Mesenchymal stem cell (in vitro differentiated cells and primary cell): ENCODE measurements around the gene NCS1.

Source experiments
- DNase-seq: peaks from one replicate; pipeline ENCODE4 v3.0.0-alpha.2; 2013
- H2AFZ ChIP-seq: one replicate; pipeline ENCODE4 v1.6.1; 2013; ENCODE audit warnings: low read depth, mild to moderate bottlenecking, control low read depth, inconsistent platforms, low read length, moderate library complexity
- H2AK5ac ChIP-seq: 2 replicates; pipeline ENCODE4 v1.6.1; 2013; ENCODE audit warnings: low read length, moderate library complexity, mild to moderate bottlenecking, inconsistent platforms; ENCODE audit not compliant: severe bottlenecking
- H2BK120ac ChIP-seq: one replicate; pipeline ENCODE4 v1.6.1; 2013; ENCODE audit warnings: low read depth, mild to moderate bottlenecking, inconsistent platforms, low read length, moderate library complexity
- H2BK12ac ChIP-seq, 2 experiments: one replicate each; pipeline ENCODE4 v1.6.1; 2013; ENCODE audit warnings: inconsistent platforms in 2 of 2, low read length in 2 of 2, mild to moderate bottlenecking in 2 of 2, moderate library complexity in 2 of 2, control low read depth in 1 of 2
- H2BK15ac ChIP-seq: one replicate; pipeline ENCODE4 v1.6.1; 2013; ENCODE audit warnings: mild to moderate bottlenecking, low read depth, inconsistent platforms; ENCODE audit not compliant: poor library complexity, severe bottlenecking
- H2BK5ac ChIP-seq: 2 replicates; pipeline ENCODE4 v1.6.1; 2013; ENCODE audit warnings: low read depth, mild to moderate bottlenecking, low read length, control low read depth, inconsistent platforms; ENCODE audit not compliant: poor library complexity, severe bottlenecking
- H3K14ac ChIP-seq, 2 experiments: one replicate each; pipeline ENCODE4 v1.6.1; 2013; ENCODE audit warnings: inconsistent platforms in 2 of 2, low read length in 2 of 2, control low read depth in 1 of 2, mild to moderate bottlenecking in 1 of 2, moderate library complexity in 1 of 2
- H3K18ac ChIP-seq, 2 experiments: one replicate each; pipeline ENCODE4 v1.6.1; 2013; ENCODE audit warnings: inconsistent platforms in 2 of 2, low read length in 2 of 2, control low read depth in 1 of 2, low read depth in 1 of 2, mild to moderate bottlenecking in 1 of 2
- H3K23ac ChIP-seq, 2 experiments: one replicate each; pipeline ENCODE4 v1.6.1; 2013; ENCODE audit warnings: inconsistent platforms in 2 of 2, low read length in 2 of 2, mild to moderate bottlenecking in 2 of 2, moderate library complexity in 2 of 2, control low read depth in 1 of 2
- H3K27ac ChIP-seq: 2 replicates; pipeline ENCODE4 v1.5.1; 2013; ENCODE audit warnings: mild to moderate bottlenecking, moderate library complexity, low read length, control low read depth, inconsistent platforms; ENCODE audit not compliant: poor library complexity, severe bottlenecking
- H3K27me3 ChIP-seq, 2 experiments: 2 replicates each; pipeline versions ENCODE4 v1.6.1 to v1.7.0; 2013; ENCODE audit warnings: low read length in 2 of 2, mild to moderate bottlenecking in 2 of 2, moderate library complexity in 2 of 2, control low read depth in 1 of 2, inconsistent platforms in 1 of 2; ENCODE audit not compliant: control insufficient read depth in 1 of 2, insufficient read depth in 1 of 2
- H3K36me3 ChIP-seq, 2 experiments: 2 replicates each; pipeline versions ENCODE4 v1.6.1 to v1.7.0; 2013; ENCODE audit warnings: low read length in 2 of 2, control low read depth in 1 of 2, inconsistent platforms in 1 of 2, low read depth in 1 of 2, mild to moderate bottlenecking in 1 of 2; ENCODE audit not compliant: insufficient read depth in 2 of 2, control insufficient read depth in 1 of 2
- H3K4ac ChIP-seq, 2 experiments: one replicate each; pipeline ENCODE4 v1.6.1; 2013; ENCODE audit warnings: inconsistent platforms in 2 of 2, low read length in 2 of 2, mild to moderate bottlenecking in 2 of 2, moderate library complexity in 2 of 2, control low read depth in 1 of 2, low read depth in 1 of 2
- H3K4me1 ChIP-seq: 2 replicates; pipeline ENCODE4 v1.6.1; 2013; ENCODE audit warnings: low read depth, low read length, control low read depth; ENCODE audit not compliant: control insufficient read depth, insufficient read depth
- H3K4me2 ChIP-seq: 2 replicates; pipeline ENCODE4 v1.6.1; 2013; ENCODE audit warnings: low read length, mild to moderate bottlenecking, inconsistent platforms; ENCODE audit not compliant: poor library complexity, severe bottlenecking
- H3K4me3 ChIP-seq, 2 experiments: 2 replicates each; pipeline versions ENCODE4 v1.5.1 to v1.7.0; 2013; ENCODE audit warnings: low read length in 2 of 2, mild to moderate bottlenecking in 2 of 2, control low read depth in 1 of 2, low read depth in 1 of 2; ENCODE audit not compliant: insufficient read depth in 1 of 2
- H3K79me1 ChIP-seq: replicated peaks from 2 replicates; pipeline ENCODE4 v1.6.1; 2013; ENCODE audit warnings: mild to moderate bottlenecking, control low read depth, low read length, inconsistent platforms; ENCODE audit not compliant: poor library complexity, severe bottlenecking
- H3K9ac ChIP-seq: 2 replicates; pipeline ENCODE4 v1.7.0; 2013; ENCODE audit warnings: mild to moderate bottlenecking, low read length, moderate library complexity
- H3K9me3 ChIP-seq: 2 replicates; pipeline ENCODE4 v1.7.0; 2013; ENCODE audit warnings: mild to moderate bottlenecking, low read length; ENCODE audit not compliant: control insufficient read depth
- H4K8ac ChIP-seq: one replicate; pipeline ENCODE4 v1.6.1; 2013; ENCODE audit warnings: inconsistent platforms, mild to moderate bottlenecking, low read length, moderate library complexity
- H4K91ac ChIP-seq: one replicate; pipeline ENCODE4 v1.6.1; 2013; ENCODE audit warnings: mild to moderate bottlenecking, low read length, inconsistent platforms
- WGBS: methylation state at CpG from one replicate; pipeline ENCODE4 v1.1.7; 2013; ENCODE audit warnings: mixed read lengths; 5-methylcytosine and 5-hydroxymethylcytosine counted together

The NCS1 gene

GRCh38 chr9:130207241-130207992 is 35.2 kb downstream of the NCS1 start:
- peaks cover 39% of the 10 kb centered on the region for H3K79me1 ChIP-seq
- H2BK12ac ChIP-seq = no peak overlapping the region
- 91% methylated on average over 17 of the region's 17 CpGs for WGBS
- H3K9ac ChIP-seq = no peak overlapping the region
- no peak overlapping the region for H3K23ac ChIP-seq
- no peak overlapping the region for H4K91ac ChIP-seq
- H3K4me2 ChIP-seq = no peak overlapping the region
- peaks cover 7 to 37% of the 10 kb centered on the region in 2 experiments for H3K36me3 ChIP-seq
- H3K27ac ChIP-seq = no peak overlapping the region
- no peak overlapping the region for H2BK15ac ChIP-seq
- no peak overlapping the region for H3K14ac ChIP-seq
- H3K4me3 ChIP-seq = no peak overlapping the region
- no peaks in the 10 kb centered on the region for H3K27me3 ChIP-seq
- peak overlapping the region; percentile 43 for H2AK5ac ChIP-seq
- H3K9me3 ChIP-seq = no peaks in the 10 kb centered on the region
- peaks cover 37% of the 10 kb centered on the region for H3K4me1 ChIP-seq
- no peak overlapping the region for H2BK5ac ChIP-seq
- H3K18ac ChIP-seq = no peak overlapping the region
- no peak overlapping the region for H2BK120ac ChIP-seq
- no peak overlapping the region for H3K4ac ChIP-seq
- no peak overlapping the region for H4K8ac ChIP-seq
- H2AFZ ChIP-seq = no peak overlapping the region
- DNase-seq = no peak

DNA sequence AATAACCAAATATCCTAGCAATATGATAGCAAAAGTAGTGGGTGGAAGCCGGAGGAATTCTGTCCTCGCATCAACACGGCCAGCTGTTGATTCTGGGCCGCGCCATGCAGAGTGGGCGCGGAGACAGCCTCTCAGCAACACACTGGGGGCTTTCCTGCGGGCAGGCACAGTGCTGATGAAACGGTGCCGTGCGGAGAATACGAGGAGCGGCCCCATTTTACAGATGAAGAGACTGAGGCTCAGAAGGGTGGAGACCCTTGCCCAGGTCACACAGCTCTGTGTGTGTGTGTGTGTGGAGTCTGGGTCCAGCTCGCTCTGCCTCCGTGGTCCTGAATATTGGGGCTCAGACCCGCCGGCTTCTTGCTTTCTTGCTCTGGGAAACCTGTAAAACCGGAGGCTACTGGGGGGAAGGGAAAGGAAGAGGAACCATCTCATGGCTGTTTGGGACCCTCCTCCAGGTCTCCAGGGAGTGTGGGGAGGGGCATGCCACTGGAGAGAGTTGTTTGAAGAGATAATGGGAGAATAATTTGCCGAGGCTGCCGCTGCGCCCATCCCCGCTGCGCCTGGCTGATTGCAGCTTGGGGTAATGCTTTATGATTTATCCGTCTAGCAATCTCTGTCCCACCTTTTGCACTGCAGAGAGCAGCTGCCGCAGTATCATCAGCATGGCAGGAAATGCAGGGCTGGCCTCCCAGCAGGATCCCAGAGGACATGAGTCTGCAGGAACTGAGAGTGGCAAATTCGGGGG is 36.6 kb downstream of the NCS1 start:
- Histone ChIP-seq H3K23ac (no peak overlapping the region), H2BK5ac (no peak overlapping the region), H2AFZ (no peak overlapping the region), H3K36me3 (peaks cover 7 to 36% of the 10 kb centered on the region in 2 experiments), H3K14ac (no peak overlapping the region), H3K4ac (no peak overlapping the region), H3K27me3 (no peaks in the 10 kb centered on the region), H2AK5ac (peak overlapping the region; percentile 70), H2BK12ac (no peak overlapping the region), H2BK15ac (no peak overlapping the region), H2BK120ac (no peak overlapping the region), H3K4me3 (no peak overlapping the region), H3K27ac (peak overlapping the region; percentile 59), H3K4me2 (peak overlapping the region; percentile 19), H4K8ac (peak overlapping the region; percentile 5), H3K18ac (peak overlapping the region in 1 of 2 experiments; percentile 3), H3K4me1 (peaks cover 45% of the 10 kb centered on the region), H4K91ac (peak overlapping the region; percentile 9), H3K79me1 (peaks cover 38% of the 10 kb centered on the region), H3K9me3 (no peaks in the 10 kb centered on the region), H3K9ac (no peak overlapping the region)
- WGBS = 74% methylated on average over 26 of the region's 26 CpGs
- no peak for DNase-seq

- no peak overlapping the region for H2BK15ac ChIP-seq
- peak overlapping the region; percentile 6 for H2AK5ac ChIP-seq
- no peak overlapping the region for H2BK12ac ChIP-seq
- H3K4ac ChIP-seq = no peak overlapping the region
- no peak overlapping the region for H4K8ac ChIP-seq
- no peak for DNase-seq
- H2BK5ac ChIP-seq = no peak overlapping the region
- H3K4me3 ChIP-seq = no peak overlapping the region
- no peak overlapping the region for H2BK120ac ChIP-seq
- H2AFZ ChIP-seq = no peak overlapping the region
- no peaks in the 10 kb centered on the region for H3K9me3 ChIP-seq
- no peak overlapping the region for H3K9ac ChIP-seq
- peak overlapping the region in 1 of 2 experiments; percentile 13 for H3K18ac ChIP-seq
- peaks cover 7 to 36% of the 10 kb centered on the region in 2 experiments for H3K36me3 ChIP-seq
- no peak overlapping the region for H4K91ac ChIP-seq
- no peak overlapping the region for H3K23ac ChIP-seq
- peak overlapping the region; percentile 59 for H3K27ac ChIP-seq
- H3K4me2 ChIP-seq = no peak overlapping the region
- peaks cover 51% of the 10 kb centered on the region for H3K4me1 ChIP-seq
- H3K14ac ChIP-seq = no peak overlapping the region
- WGBS = 83% methylated on average over 14 of the region's 14 CpGs
- no peaks in the 10 kb centered on the region for H3K27me3 ChIP-seq
- H3K79me1 ChIP-seq = peaks cover 35% of the 10 kb centered on the region
These were observed 37.2 kb downstream of the NCS1 start for GRCh38 chr9:130209422-130209821.

- DNase-seq = no peak
- no peaks in the 10 kb centered on the region for H3K27me3 ChIP-seq
- no peak overlapping the region for H3K4ac ChIP-seq
- no peaks in the 10 kb centered on the region for H3K9me3 ChIP-seq
- no peak overlapping the region for H4K91ac ChIP-seq
- H2AK5ac ChIP-seq = no peak overlapping the region
- no peak overlapping the region for H3K18ac ChIP-seq
- H2BK15ac ChIP-seq = no peak overlapping the region
- no peak overlapping the region for H3K9ac ChIP-seq
- H2AFZ ChIP-seq = no peak overlapping the region
- no peak overlapping the region for H3K4me3 ChIP-seq
- H3K36me3 ChIP-seq = peaks cover 7 to 26% of the 10 kb centered on the region in 2 experiments
- H4K8ac ChIP-seq = peak overlapping the region; percentile 27
- H3K14ac ChIP-seq = no peak overlapping the region
- peaks cover 31% of the 10 kb centered on the region for H3K79me1 ChIP-seq
- no peak overlapping the region for H2BK12ac ChIP-seq
- H2BK120ac ChIP-seq = no peak overlapping the region
- peaks cover 62% of the 10 kb centered on the region for H3K4me1 ChIP-seq
- H2BK5ac ChIP-seq = no peak overlapping the region
- no peak overlapping the region for H3K27ac ChIP-seq
- H3K23ac ChIP-seq = no peak overlapping the region
- WGBS = 95% methylated on average over 20 of the region's 20 CpGs
- no peak overlapping the region for H3K4me2 ChIP-seq
These were observed 39.5 kb downstream of the NCS1 start for GRCh38 chr9:130211548-130212226.
